ENCODE results near the gene SLC25A10.

SLC25A10 gene

DNA sequence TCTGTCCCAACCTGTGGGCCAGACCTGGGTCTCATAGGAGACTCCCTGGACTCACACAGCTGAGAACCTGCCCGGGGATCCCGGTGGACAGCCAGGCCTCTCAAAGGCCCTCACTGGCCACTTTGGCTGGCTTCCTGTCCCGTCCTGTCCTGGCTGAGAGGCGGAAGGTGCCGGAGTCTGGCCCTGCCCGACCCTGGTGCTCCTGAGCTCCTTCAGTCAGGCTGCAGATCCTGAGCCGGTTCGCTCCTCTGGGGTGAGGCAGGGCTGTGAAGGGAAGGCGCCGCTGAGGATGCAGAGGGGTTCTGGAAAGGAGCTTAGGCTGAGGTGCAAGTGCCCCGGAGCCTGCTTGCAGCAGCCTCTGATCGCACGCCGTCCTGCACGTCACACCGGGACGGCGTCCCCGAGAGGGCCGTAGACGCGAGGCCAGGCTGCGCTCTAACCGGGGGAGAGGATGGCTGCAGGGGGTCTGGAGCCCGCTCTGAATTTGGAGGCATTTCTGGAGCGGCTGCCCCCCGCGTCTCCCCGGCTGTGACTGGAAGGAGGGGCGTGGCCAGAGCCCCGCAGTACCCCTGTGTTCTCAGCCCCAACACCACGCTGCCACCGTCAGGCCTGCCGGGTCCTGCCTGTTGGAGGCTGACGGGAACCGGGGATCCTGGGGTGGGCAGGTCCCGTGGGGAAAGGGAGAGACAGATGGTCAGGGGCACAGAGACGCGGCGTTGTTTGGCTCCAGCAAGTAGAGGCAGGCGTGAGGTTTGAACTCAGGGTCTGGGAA lies 24.1 kb upstream of the SLC25A10 start:
- DNase-seq: no peak

DNA sequence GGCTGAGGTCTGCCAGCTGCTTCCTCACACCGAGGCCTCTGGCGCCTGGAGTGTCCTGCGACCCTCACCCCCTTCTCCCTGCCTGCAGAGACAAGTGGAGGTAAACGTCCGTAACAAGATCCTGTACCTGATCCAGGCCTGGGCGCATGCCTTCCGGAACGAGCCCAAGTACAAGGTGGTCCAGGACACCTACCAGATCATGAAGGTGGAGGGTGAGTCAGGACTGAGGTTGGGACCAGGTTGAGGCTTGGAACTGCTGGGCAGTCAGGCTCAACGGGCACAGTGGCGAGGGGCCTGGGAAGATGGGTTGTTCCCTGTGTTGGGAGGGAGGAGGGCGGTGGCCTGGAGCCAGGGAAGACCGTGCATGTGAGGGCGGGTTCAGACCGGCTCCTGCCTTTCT lies 23.5 kb upstream of the SLC25A10 start:
- no peak for DNase-seq

DNA sequence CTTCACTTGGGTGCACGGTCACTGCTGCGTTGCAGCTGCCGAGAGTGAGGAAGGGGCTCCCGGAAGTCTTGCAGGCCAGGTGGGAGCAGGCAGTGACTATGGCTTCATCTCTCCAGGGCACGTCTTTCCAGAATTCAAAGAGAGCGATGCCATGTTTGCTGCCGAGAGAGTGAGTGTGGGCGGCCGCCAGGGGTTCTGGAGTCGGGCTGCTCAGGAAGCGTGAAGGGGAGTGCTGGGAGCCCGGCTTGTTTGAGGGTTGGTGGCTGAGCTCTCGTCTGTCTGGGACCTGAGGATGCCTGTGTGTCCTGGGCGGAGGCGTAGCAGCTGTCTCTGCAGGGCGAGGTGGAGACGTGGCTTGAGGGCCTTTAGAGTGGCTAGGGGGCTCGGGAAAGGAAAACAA lies 22.0 kb upstream of the SLC25A10 start:
- no peak for DNase-seq

DNA sequence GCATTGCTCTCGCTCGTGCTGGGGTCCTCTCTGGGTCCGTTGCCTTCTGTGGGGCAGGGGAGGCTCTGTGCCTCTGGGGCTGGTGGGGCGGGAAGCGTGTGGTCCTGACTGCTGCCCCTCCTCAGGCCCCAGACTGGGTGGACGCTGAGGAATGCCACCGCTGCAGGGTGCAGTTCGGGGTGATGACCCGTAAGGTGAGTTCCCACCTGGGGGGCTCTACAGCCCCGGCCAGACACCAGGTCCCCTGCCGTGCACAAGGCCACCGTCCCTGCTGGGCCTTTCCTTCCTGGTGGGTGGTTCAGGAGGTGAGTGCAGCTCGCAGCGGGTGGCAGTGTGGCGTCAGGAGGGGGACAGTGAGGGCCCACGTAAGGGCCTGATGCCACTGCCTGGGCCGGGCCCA lies 21.5 kb upstream of the SLC25A10 start:
- DNase-seq: no peak

DNA sequence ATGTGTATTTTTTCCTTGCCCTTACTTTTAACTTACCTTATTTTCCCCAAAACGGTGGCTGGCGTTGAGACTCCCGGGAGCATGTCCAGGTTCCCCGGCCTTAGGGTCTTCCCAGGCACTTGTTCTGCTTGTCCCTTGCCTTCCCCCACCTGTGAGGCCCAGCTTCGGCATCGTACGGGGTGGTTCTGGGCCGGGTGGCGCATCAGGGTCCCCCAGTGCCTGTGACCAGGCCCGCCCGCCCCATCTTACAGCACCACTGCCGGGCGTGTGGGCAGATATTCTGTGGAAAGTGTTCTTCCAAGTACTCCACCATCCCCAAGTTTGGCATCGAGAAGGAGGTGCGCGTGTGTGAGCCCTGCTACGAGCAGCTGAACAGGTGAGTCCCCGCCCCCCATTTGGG lies 20.9 kb upstream of the SLC25A10 start:
- DNase-seq: no peak

DNA sequence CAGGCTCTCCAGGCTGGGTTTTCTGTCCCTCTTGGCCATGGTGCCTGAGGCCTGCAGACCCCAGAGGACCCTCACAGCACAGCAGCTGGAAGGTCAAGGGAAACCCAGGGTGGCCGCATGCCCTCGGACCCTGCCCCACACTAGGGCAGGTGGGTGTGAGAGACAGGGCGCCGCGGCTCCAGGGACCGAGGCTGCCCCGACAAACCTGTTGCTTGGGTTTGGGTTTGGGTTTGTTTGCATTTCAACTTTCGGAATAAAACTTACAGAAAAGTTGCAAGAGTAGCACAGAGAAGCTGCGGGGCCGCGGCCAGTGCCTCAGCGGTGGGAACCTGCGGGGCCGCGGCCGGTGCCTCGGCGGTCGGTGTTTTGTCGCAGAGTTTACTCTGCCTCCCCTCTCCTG lies 20.5 kb upstream of the SLC25A10 start:
- DNase-seq: no peak

DNA sequence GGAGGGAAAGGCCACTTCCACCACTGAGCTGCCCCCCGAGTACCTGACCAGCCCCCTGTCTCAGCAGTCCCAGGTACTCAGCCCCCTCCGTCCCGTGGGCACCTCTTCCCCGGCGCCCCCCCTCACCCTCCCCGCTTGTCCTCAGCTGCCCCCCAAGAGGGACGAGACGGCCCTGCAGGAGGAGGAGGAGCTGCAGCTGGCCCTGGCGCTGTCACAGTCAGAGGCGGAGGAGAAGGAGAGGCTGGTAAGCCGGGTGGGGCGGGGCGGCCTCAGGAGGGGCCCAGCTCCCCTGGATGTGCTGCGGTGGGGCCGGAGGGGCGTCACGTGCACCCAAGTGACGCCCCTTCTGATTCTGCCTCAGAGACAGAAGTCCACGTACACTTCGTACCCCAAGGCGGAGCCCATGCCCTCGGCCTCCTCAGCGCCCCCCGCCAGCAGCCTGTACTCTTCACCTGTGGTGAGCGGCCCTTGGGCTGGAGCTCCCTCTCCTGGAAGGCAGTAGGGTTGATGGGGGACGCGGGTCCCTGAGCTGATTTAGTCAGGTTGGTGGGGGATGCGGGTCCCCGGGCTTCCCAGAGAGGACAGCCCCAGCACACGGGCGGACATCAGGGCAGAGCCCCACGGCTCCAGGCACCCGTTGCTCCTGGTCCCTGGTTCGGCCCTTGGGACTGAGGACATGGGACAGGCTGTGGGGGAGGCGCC lies 18.4 kb upstream of the SLC25A10 start:
- no peak for DNase-seq

DNA sequence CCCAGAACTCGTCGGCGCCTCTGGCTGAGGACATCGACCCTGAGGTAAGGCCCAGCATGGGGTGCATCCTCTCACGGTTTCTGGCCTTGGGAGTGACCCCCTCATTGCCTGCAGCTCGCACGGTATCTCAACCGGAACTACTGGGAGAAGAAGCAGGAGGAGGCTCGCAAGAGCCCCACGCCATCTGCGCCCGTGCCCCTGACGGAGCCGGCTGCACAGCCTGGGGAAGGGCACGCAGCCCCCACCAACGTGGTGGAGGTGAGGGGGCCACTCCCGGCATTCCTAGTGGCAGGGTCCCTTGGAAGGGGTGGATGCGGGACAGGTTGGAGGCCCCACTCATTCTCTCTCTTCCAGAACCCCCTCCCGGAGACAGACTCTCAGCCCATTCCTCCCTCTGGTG lies 17.3 kb upstream of the SLC25A10 start:
- no peak for DNase-seq

DNA sequence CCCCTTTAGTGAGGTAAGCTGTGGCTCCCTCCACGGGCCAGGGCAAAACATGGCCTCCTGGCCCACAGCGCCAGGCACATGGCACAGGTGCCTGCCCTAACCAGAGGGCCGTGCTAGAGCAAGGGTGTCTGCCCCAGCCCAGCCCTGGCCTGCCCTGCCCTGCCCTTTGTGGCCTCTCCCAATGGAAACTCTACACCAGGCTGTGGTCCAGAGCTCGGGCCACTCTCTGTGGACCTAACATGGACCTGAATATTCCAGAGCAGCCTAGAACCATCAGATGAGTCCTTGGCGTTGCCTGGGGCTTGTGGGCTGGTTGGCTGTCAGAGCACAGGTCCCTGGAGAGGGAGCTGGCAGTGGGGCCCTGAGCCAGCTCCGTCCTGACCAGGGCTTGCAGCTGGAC lies 16.9 kb upstream of the SLC25A10 start:
- no peak for DNase-seq

DNA sequence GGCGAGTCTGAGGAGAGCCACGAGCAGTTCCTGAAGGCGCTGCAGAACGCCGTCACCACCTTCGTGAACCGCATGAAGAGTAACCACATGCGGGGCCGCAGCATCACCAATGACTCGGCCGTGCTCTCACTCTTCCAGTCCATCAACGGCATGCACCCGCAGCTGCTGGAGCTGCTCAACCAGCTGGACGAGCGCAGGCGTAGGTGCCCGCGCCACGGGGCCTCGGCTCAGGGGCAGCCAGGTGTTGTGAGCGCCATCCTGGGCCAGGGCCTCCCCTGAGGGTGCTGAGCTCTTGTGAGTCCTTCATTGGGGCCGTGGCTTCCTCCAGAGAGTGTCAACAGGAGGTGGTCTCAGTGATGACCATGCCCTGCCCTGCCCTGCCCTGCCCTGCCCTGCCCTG lies 16.3 kb upstream of the SLC25A10 start:
- no peak for DNase-seq

DNA sequence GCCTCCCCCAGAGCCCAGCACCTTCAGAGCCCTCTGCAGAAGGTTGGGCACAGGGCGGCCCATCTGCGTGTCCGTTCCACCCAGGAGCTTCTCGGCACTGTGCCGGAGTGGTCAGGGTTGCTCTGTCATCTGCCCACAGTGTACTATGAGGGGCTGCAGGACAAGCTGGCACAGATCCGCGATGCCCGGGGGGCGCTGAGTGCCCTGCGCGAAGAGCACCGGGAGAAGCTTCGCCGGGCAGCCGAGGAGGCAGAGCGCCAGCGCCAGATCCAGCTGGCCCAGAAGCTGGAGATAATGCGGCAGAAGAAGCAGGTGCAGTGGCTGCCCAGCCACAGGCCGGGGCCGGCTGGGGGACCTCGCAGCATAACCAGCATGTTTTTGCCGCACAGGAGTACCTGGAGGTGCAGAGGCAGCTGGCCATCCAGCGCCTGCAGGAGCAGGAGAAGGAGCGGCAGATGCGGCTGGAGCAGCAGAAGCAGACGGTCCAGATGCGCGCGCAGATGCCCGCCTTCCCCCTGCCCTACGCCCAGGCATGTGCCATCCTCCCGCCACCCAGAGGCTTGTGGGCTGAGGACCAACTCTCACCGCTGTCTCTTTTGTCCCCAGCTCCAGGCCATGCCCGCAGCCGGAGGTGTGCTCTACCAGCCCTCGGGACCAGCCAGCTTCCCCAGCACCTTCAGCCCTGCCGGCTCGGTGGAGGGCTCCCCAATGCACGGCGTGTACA lies 15.7 kb upstream of the SLC25A10 start:
- DNase-seq: no peak

DNA sequence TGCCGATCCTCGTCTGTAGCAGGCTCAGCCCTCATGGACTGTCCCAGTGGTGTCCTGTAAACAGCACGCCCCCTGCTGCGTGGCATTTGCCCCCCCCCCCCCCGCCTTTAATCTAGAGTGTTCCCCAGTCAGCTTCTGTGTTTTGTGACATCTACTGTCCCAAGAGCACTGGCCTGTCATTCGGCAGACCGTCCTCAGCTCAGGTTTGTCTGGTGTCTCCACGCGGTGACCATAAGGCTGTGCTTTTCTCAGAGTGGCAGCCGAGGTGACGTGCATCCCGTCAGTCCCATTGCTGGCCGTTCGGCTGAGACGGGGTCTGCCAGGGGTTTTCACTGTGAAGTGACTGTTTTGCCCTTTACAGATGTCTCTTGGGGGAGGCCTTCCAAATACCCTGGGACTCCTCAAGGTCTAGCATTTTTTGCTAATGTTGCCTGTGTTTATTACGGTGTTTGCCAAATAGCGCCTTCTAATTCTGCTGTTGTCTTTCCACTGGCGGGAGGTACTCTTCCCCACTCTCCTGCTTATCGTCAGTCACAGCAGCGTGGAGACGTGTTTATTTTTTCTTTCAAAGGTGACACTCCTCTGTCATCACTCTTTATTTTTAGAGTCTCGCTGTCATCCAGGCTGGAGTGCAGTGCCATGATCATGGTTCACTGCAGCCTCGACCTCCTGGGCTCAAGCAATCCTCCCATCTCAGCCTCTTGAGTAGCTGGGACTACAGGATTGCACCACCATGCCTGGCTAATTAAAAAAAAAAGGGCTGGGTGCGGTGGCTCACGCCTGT lies 14.6 kb upstream of the SLC25A10 start:
- no peak for DNase-seq

DNA sequence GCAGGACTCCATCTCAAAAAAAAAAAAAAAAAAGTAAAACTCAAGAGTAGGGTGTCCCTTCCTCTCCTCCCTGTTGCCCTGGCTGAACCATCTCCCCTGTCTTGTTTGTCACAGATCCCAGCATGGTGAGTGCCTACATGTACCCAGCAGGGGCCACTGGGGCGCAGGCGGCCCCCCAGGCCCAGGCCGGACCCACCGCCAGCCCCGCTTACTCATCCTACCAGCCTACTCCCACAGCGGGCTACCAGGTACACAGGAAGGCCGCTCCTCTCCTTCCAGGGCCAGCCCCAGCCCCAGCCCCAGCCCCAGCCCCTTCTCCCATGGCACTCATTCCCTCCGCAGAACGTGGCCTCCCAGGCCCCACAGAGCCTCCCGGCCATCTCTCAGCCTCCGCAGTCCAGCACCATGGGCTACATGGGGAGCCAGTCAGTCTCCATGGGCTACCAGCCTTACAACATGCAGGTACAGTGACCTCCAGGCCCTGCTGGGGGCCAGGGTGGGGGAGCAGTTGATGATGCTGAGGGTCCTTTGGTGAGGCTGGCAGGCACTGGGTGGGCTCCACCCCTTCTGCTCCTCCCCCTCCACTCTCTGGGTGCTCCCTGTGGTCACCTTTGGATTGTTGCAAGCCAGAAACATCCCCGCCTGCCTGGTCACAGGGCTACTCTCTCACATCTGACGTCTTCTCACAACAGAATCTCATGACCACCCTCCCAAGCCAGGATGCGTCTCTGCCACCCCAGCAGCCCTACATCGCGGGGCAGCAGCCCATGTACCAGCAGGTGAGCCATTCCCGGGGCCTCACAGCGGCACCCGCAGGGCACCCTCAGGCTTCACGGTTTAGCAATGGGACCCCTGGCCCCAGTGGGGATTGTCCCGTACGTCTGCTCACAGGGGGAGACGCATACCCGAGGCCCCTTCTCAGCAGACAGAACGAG lies 11.5 kb upstream of the SLC25A10 start:
- DNase-seq: no peak

DNA sequence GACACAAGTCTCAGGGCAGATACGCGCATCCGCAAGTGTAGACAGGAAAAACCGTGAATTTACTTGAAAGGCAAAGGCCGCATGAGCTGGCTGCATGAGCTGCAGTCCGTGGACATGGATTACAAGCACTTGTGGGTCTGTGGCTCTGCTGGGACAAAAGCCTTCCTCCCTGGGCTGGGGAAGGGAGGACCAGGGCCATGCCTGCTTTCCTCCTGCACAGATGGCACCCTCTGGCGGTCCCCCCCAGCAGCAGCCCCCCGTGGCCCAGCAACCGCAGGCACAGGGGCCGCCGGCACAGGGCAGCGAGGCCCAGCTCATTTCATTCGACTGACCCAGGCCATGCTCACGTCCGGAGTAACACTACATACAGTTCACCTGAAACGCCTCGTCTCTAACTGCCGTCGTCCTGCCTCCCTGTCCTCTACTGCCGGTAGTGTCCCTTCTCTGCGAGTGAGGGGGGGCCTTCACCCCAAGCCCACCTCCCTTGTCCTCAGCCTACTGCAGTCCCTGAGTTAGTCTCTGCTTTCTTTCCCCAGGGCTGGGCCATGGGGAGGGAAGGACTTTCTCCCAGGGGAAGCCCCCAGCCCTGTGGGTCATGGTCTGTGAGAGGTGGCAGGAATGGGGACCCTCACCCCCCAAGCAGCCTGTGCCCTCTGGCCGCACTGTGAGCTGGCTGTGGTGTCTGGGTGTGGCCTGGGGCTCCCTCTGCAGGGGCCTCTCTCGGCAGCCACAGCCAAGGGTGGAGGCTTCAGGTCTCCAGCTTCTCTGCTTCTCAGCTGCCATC lies 10.6 kb upstream of the SLC25A10 start:
- no peak for DNase-seq

DNA sequence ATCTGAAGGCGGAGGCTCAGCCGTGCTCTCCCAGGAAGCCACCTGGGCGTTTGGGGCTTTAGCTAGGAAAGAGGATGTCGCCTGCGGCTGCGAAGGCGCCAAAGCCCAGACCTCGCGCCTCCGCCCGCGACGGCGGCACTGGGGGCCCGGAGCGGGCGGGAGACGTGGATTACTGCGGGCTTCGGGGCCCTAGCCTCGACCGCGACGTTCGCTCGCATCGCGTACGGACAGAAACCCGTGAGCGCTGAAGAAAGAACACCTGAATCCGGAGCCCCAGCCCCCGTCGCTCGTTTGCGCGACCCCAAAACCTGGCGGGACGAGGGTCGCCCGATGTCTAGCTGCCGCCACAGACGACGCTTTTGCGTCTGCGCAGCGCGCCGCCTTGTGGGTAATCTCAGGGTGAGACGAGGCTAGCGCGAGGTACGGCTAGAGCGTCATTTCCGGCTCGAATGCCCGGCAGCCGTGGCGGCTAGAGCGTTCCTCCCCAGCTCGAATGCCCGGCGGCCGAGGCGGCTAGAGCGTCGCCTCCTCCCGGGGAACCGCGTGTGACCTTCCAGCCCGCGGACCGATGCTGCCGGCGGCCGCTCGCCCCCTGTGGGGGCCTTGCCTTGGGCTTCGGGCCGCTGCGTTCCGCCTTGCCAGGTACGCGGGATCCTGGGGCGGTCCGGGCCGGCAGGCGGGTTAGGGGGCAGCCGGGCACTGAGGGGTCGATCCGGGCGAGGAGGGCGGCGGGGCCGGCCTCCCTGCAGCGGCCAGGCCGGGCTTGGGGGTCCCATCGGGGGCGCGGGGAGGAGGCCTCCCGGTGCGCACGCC lies 8.9 kb upstream of the SLC25A10 start, which contains the start of gene MRPL12:
Gene MRPL12 (plus strand): TSS at position 434 of the 813 bp plus-strand sequence. CDS start 135 bp downstream, at position 569.
- peak; percentile 88 for DNase-seq

DNA sequence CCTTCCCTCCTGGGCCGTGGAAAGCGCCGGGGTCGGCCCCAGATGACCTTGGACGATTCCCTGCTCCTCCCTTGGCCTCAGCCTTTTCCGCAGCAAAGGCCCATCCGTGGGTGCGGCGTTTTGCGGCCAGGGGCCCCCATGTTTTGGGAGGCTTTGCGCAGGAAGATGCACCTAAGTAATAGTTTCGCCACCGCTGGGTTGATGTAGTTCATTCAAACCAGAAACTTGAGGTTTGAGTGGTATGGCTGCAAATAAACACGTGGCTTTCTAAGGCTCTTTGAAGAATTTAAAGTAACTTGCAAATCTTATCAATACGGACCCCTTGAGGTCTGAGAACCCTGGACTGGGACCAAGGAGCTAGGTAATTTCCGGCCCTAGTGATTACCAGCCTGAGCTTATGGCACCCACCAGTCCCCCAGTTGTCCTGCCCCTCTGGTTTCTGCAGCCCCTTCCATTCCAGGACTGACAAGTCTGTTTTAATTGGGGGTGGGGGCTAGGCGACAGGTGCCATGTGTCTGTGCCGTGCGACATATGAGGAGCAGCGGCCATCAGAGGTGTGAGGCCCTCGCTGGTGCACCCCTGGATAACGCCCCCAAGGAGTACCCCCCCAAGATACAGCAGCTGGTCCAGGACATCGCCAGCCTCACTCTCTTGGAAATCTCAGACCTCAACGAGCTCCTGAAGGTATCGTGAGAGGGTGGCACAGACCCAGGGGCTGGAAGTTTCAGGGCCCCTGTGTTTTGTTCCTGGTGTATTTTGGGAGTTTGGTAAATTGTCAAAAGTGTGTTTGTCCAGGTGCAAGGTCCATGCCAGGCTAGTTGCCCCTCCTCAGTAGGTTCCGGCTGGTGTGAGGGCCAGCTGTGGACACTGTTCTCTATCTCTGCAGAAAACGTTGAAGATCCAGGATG lies 8.1 kb upstream of the SLC25A10 start:
- no peak for DNase-seq

DNA sequence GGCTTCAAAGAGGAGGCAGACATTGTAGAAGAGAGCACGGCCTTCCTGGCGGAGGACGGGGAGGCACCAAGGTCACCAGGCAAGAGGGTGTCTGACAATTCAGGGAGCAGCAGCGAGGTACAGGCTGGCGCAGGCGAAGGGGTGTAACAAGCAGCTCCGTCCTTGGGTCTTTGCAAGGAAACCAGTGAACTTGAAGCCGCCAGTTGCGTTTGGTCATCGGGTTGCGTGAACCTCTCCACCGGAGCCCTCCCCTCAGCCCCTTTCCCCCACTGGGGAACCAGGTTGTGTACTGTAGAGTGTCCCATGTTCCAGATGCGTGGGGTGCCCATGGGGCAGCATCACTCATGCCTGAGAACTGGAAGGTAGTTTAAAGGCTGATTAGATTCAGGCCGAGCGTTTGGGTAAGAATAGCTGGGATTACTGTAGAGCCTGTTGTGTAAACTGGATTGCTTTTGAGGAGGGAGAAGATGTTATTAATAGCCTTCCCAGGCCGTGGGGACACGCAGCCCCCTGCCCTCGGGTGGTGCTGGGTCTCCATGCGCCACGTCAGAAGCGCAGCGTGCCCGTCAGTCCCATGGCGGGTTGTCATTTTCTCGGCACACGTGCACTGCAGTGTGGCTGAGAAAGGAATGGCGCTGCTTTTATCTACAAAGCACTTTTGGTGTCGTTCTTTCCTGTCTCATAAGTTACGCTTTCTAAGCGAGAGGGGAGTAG lies 6.4 kb upstream of the SLC25A10 start:
- DNase-seq: no peak

DNA sequence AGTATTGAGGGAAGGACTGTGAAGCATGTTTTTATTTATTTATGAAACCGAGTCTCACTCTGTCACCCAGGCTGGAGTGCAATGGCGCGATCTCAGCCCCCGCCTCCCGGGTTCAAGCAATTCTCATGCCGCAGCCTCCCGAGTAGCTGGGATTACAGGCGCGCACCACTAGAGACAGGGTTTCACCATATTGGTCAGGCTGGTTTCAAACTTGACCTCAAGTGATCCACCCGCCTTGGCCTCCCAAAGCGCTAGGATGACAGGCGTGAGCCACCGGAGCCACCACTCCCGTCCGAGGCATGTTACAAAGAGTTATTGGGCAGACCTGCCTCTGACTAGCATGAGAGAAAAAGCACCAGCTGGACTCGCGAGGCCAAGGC lies 5.9 kb upstream of the SLC25A10 start:
- no peak for DNase-seq
